Caco-2 (cell line): Measurements from ENCODE around the gene TGM5. TPM values are rescaled to one million over a fixed set of nuclear protein-coding genes. Genes with fewer than 3 reads are reported as not detected.

ENCODE experiments used
- BruUV-seq: library from RNA; stranded (reverse); fragments of 400-500 nt; replicated peaks from 2 replicates; lab custom pipeline; 2021; lab: Mats Ljungman, UMichigan
- CTCF ChIA-PET: fragments of 300-600 bp; sonication (Branson Sonifier 250); formaldehyde crosslinking; loops from one replicate; lab custom pipeline; 2022; ENCODE audit warnings: antibody characterized with exemption; lab: Charles Lee
- POLR2A ChIA-PET: fragments of 300-600 bp; sonication (Branson Sonifier 250); formaldehyde crosslinking; loops from one replicate; lab custom pipeline; 2022; ENCODE audit warnings: antibody characterized with exemption; lab: Charles Lee
- DNase-seq, 2 experiments: peaks; one replicate each; pipeline versions ENCODE4 v3.0.0 to v3.0.0-alpha.2; 2020 to 2022
- H3K27me3 ChIP-seq: replicated peaks from 2 replicates; pipeline ENCODE4 v1.6.0; 2011; ENCODE audit warnings: low read length; ENCODE audit not compliant: control insufficient read depth, insufficient read depth
- H3K36me3 ChIP-seq: 2 replicates; pipeline ENCODE4 v1.5.1; 2011; ENCODE audit warnings: low read length; ENCODE audit not compliant: control insufficient read depth, insufficient read depth
- H3K4me1 ChIP-seq: fragments of 250-450 bp; sonication (Bioruptor Pico); 2 replicates; pipeline ENCODE4 v1.5.1; 2020; ENCODE audit warnings: mild to moderate bottlenecking
- H3K4me3 ChIP-seq: 2 replicates; pipeline ENCODE4 v1.5.1; 2011; ENCODE audit warnings: low read depth, mild to moderate bottlenecking, control low read depth, low read length
- H3K9me3 ChIP-seq: fragments of 250-450 bp; sonication (Bioruptor Pico); 2 replicates; pipeline ENCODE4 v1.5.1; 2020; ENCODE audit warnings: mild to moderate bottlenecking, moderate library complexity
- H3K27ac Mint-ChIP-seq: one replicate; pipeline ENCODE4 v1.8.0; 2022; ENCODE audit warnings: mixed read lengths; ENCODE audit not compliant: unreplicated experiment
- H3K27me3 Mint-ChIP-seq: one replicate; pipeline ENCODE4 v1.8.0; 2022; ENCODE audit warnings: mixed read lengths; ENCODE audit not compliant: insufficient read depth, unreplicated experiment
- H3K36me3 Mint-ChIP-seq: one replicate; pipeline ENCODE4 v1.8.0; 2022; ENCODE audit warnings: mild to moderate bottlenecking, mixed read lengths; ENCODE audit not compliant: insufficient read depth, unreplicated experiment
- H3K4me1 Mint-ChIP-seq: one replicate; pipeline ENCODE4 v1.8.0; 2022; ENCODE audit warnings: low read depth, mixed read lengths; ENCODE audit not compliant: unreplicated experiment
- H3K4me3 Mint-ChIP-seq: one replicate; pipeline ENCODE4 v1.8.0; 2022; ENCODE audit warnings: mild to moderate bottlenecking, moderate library complexity, mixed read lengths; ENCODE audit not compliant: unreplicated experiment
- H3K9me3 Mint-ChIP-seq: one replicate; pipeline ENCODE4 v1.8.0; 2022; ENCODE audit warnings: mixed read lengths; ENCODE audit not compliant: unreplicated experiment
- intact Hi-C: fragments of 100-400 bp; cut with micrococcal nuclease; formaldehyde crosslinking; loops from one replicate; pipeline ENCODE4 v1.10.0; 2022; ENCODE audit not compliant: unreplicated experiment
- total RNA-seq: library from RNA; stranded (reverse); gene quantifications from 2 replicates; pipeline ENCODE4 v1.2.3, GENCODE V29; 2022
- TF ChIP-seq, protein P1 (sequence below), 2 experiments: fragments of 200-600 bp in 1 of 2; IDR thresholded peaks; 1 replicate in 1 of 2; 2 replicates in 1 of 2; pipeline versions ENCODE4 v1.5.1 to v1.8.0; 2011 to 2022; ENCODE audit warnings: antibody characterized with exemption in 1 of 2, control low read depth in 1 of 2, inconsistent platforms in 1 of 2, low read depth in 1 of 2, low read length in 1 of 2, mild to moderate bottlenecking in 1 of 2, moderate library complexity in 1 of 2; ENCODE audit not compliant: insufficient read depth in 1 of 2, severe bottlenecking in 1 of 2, unreplicated experiment in 1 of 2

The TGM5 gene
- total RNA-seq, 1 experiment from 2014 or later, result not detected

DNA sequence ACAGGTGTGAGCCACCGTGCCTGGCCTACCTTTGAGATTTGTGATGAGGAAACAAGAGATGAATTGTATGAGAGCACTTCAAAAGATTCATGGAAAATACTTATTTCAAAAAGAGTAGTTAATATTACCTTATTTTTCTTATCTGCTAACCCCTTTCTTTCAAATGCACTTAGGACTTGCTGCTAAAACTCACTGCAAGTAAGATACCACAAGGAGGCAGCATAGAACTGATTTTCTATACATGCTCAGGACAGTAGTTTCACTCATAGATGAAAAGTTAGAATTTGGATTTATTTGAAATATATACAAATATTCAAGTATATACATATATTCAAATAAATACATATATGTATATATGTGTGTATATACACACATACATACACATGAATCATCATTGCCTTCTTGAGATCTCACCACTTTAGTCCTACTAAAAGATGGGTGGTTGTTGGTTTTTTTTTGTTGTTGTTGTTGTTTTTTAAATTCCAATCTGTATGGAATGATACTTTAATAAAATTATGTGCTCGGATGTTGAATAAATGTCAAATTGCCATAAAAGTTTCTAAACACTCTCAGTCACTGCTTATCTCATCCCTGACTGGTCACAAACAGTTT is 79.1 kb downstream of the TGM5 start:
- DNase-seq, result peak in 1 of 2 experiments; percentile 37
- no peaks in the 10 kb centered on the region for H3K9me3 ChIP-seq
- Mint-ChIP-seq H3K27ac (no peak overlapping the region), H3K9me3 (no peaks in the 10 kb centered on the region), H3K4me3 (no peak overlapping the region), H3K27me3 (no peaks in the 10 kb centered on the region), H3K4me1 (peaks cover 4% of the 10 kb centered on the region), H3K36me3 (peaks cover 36% of the 10 kb centered on the region)
- no peaks in the 10 kb centered on the region for H3K36me3 ChIP-seq
- H3K27me3 ChIP-seq, result no peaks in the 10 kb centered on the region
- ChIA-PET CTCF (no interaction called here), POLR2A (no interaction called here)
- BruUV-seq, result no TSS peak
- TF ChIP-seq, protein P1, sequence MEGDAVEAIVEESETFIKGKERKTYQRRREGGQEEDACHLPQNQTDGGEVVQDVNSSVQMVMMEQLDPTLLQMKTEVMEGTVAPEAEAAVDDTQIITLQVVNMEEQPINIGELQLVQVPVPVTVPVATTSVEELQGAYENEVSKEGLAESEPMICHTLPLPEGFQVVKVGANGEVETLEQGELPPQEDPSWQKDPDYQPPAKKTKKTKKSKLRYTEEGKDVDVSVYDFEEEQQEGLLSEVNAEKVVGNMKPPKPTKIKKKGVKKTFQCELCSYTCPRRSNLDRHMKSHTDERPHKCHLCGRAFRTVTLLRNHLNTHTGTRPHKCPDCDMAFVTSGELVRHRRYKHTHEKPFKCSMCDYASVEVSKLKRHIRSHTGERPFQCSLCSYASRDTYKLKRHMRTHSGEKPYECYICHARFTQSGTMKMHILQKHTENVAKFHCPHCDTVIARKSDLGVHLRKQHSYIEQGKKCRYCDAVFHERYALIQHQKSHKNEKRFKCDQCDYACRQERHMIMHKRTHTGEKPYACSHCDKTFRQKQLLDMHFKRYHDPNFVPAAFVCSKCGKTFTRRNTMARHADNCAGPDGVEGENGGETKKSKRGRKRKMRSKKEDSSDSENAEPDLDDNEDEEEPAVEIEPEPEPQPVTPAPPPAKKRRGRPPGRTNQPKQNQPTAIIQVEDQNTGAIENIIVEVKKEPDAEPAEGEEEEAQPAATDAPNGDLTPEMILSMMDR (IDR thresholded peaks at IDR 0.05; ENCODE audit: insufficient read depth in 1 of 2, low read depth in 1 of 2, low read length in 1 of 2, severe bottlenecking in 1 of 2, unreplicated experiment in 1 of 2), result peak; percentile 40 to 62
- peaks cover 12% of the 10 kb centered on the region for H3K4me1 ChIP-seq
- intact Hi-C loops, result loop anchor here (1.0 kb wide), 1 partner anchor 98 kb away; no protein-coding TSS in a partner anchor
- H3K4me3 ChIP-seq, result no peak overlapping the region

DNA sequence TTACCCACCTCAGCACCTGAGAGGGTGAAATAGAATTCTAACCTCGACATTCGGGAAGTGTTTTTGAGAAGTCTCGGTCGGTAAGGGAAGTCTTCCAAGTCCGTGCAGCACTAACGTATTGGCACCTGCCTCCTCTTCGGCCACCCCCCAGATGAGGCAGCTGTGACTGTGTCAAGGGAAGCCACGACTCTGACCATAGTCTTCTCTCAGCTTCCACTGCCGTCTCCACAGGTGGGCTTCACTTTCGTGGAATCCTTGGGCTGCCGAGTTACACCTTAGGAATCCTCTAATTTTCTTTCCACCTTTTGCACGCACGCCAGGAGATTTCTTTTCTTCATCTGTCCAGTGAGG is 80.8 kb downstream of the TGM5 start:
- Mint-ChIP-seq H3K36me3 (peaks cover 25% of the 10 kb centered on the region), H3K4me1 (peaks cover 4% of the 10 kb centered on the region), H3K27me3 (no peaks in the 10 kb centered on the region), H3K4me3 (peak overlapping the region; percentile 93), H3K27ac (peak overlapping the region; percentile 79), H3K9me3 (no peaks in the 10 kb centered on the region)
- Histone ChIP-seq H3K9me3 (no peaks in the 10 kb centered on the region), H3K36me3 (no peaks in the 10 kb centered on the region), H3K27me3 (no peaks in the 10 kb centered on the region), H3K4me1 (peaks cover 12% of the 10 kb centered on the region), H3K4me3 (peak overlapping the region; percentile 82)
- TF ChIP-seq, protein P1 (IDR thresholded peaks at IDR 0.05; ENCODE audit: insufficient read depth in 1 of 2, low read depth in 1 of 2, low read length in 1 of 2, severe bottlenecking in 1 of 2, unreplicated experiment in 1 of 2), result no peak
- ChIA-PET CTCF (interaction anchor here (1.0 kb wide), 1 partner anchor 18 kb away, joined by 3 read pairs; no protein-coding TSS in a partner anchor), POLR2A (no interaction called here)
- DNase-seq, result no peak
- intact Hi-C loops, result no loop called here
- BruUV-seq, result no TSS peak

DNA sequence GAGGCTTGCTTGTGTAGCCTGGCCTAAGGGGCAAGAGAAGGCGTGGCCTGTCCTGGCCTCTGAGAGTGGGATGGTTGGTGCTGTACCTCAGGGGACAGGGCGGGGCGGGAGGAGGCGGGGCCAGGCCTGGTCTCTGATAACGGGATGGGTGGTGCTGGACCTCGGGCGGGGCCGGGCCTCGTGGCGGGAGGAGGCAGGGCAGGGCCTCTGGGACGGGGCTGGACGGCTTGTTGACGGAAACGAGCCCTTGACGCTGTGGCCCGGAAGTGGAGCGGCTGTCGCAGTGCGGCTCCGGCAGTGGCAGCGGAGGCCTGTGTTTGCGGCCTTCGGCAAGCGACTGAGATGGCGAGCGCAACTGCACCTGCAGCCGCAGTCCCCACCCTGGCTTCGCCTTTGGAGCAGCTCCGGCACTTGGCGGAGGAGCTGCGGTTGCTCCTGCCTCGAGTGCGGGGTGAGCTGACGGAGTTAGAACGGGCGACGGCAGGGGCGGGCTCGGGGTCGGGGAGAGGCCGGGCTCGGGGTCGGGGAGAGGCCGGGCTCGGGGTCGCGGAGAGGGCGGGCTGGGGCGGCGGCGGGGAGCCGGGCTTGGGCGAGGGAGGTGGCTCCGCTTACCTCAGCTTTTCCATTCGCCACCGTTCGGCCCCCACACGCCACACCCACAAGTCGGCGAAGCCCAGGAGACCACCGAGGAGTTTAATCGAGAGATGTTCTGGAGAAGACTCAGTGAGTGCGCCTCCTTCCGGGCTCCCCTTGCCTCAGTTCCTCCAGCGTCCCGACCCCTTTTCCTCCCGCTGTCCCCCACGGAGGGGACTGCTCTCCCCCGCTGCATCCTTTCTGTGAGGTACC is 81.3 kb downstream of the TGM5 start, which contains the start of gene CCNDBP1:
Gene CCNDBP1, plus strand, starts transcription at position 247 of the 846 bp plus-strand sequence. Its CDS starts 96 bp downstream, at position 343.
- H3K4me1 Mint-ChIP-seq, result peaks cover 4% of the 10 kb centered on the region
- H3K36me3 Mint-ChIP-seq, result peaks cover 25% of the 10 kb centered on the region
- H3K9me3 Mint-ChIP-seq, result no peaks in the 10 kb centered on the region
- ChIA-PET POLR2A (no interaction called here), CTCF (interaction anchor here (1.0 kb wide), 1 partner anchor 19 kb away, joined by 3 read pairs; no protein-coding TSS in a partner anchor)
- intact Hi-C loops, result loop anchor here (1.0 to 2.0 kb wide), 2 partner anchors 53 to 80 kb away; partner anchors contain the start of gene TMEM62
- DNase-seq, result peak; percentile 96 to 97
- no peaks in the 10 kb centered on the region for H3K9me3 ChIP-seq
- no peaks in the 10 kb centered on the region for H3K27me3 ChIP-seq
- peak within 1 kb of the TSS; percentile 93 for H3K4me3 Mint-ChIP-seq
- TF ChIP-seq, protein P1 (IDR thresholded peaks at IDR 0.05; ENCODE audit: insufficient read depth in 1 of 2, low read depth in 1 of 2, low read length in 1 of 2, severe bottlenecking in 1 of 2, unreplicated experiment in 1 of 2), result peak; percentile 42 to 55
- H3K36me3 ChIP-seq, result no peaks in the 10 kb centered on the region
- BruUV-seq, result no TSS peak
- H3K27me3 Mint-ChIP-seq, result no peaks in the 10 kb centered on the region
- H3K4me3 ChIP-seq, result peak within 1 kb of the TSS; percentile 82
- peak within 1 kb of the TSS; percentile 79 for H3K27ac Mint-ChIP-seq
- peaks cover 12% of the 10 kb centered on the region for H3K4me1 ChIP-seq
